Spleen (tissue), 7 donors: ENCODE measurements around the gene RGS19.

Experiments used
- POLR2A ChIP-seq, 3 donors: fragments of 450-650 bp; IDR thresholded peaks; one replicate each; pipeline ENCODE4 v1.5.1; 2017; ENCODE audit warnings: antibody characterized with exemption in 3 of 3, mild to moderate bottlenecking in 1 of 3
- TF ChIP-seq, protein P1 (sequence below), 11 experiments: fragments of 200-600 bp in 7 of 11; fragments of 450-650 bp in 4 of 11; sonication (generic) in 4 of 11; IDR thresholded peaks in 8 of 11; conservative IDR thresholded peaks in 3 of 11; 1 replicate in 7 of 11; 2 replicates in 4 of 11; pipeline versions ENCODE4 v1.4.0 to v1.8.0; 2016 to 2021; ENCODE audit warnings: antibody characterized with exemption in 11 of 11, inconsistent platforms in 4 of 11, mild to moderate bottlenecking in 1 of 11
- donor health status: DM: no; HTN: no; CAD: no; lungs with moderate emphysema.
- donor health status: DM: no; HTN: no; CAD: no.
- donor health status: DM: no; HTN: no; CAD: no.

DNA sequence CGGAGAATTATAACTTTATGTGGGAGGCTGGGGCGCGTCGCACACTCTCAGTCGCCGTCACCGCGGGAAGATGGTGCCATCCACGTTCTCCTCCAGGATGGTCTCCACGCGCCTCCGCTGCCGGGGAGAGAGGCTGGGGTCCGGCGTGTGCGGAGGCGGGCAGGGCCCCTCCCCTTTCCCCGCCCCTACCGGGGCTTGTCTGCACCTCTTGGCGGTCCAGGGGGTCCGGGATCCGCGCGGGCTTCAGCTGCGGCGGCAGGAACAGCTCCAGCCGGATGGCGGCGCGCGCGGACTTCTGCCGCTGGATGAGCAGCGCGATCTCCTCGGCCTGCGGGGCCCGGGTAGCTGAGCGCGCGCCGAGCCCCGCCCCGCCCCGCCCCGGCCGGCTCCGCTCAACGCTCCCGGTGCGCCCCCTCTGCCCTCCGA, 4.1 kb upstream of the RGS19 start:
- TF ChIP-seq POLR2A (IDR thresholded peaks at IDR 0.05), result no peak
- TF ChIP-seq, protein P1, sequence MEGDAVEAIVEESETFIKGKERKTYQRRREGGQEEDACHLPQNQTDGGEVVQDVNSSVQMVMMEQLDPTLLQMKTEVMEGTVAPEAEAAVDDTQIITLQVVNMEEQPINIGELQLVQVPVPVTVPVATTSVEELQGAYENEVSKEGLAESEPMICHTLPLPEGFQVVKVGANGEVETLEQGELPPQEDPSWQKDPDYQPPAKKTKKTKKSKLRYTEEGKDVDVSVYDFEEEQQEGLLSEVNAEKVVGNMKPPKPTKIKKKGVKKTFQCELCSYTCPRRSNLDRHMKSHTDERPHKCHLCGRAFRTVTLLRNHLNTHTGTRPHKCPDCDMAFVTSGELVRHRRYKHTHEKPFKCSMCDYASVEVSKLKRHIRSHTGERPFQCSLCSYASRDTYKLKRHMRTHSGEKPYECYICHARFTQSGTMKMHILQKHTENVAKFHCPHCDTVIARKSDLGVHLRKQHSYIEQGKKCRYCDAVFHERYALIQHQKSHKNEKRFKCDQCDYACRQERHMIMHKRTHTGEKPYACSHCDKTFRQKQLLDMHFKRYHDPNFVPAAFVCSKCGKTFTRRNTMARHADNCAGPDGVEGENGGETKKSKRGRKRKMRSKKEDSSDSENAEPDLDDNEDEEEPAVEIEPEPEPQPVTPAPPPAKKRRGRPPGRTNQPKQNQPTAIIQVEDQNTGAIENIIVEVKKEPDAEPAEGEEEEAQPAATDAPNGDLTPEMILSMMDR (IDR thresholded peaks at IDR 0.05 in 8 of 11, conservative IDR thresholded peaks at IDR 0.05 in 3 of 11), result peak; percentile 14 to 85 (median 69)
